NCI-H2081 treated with DMSO at 0.1 percent for 48 hours (cell line): Measurements from ENCODE around the gene FAM20C.

Experiments used
- DNase-seq: peaks from one replicate; lab custom pipeline; 2025; lab: John Stamatoyannopoulos, UW

Gene FAM20C

DNA sequence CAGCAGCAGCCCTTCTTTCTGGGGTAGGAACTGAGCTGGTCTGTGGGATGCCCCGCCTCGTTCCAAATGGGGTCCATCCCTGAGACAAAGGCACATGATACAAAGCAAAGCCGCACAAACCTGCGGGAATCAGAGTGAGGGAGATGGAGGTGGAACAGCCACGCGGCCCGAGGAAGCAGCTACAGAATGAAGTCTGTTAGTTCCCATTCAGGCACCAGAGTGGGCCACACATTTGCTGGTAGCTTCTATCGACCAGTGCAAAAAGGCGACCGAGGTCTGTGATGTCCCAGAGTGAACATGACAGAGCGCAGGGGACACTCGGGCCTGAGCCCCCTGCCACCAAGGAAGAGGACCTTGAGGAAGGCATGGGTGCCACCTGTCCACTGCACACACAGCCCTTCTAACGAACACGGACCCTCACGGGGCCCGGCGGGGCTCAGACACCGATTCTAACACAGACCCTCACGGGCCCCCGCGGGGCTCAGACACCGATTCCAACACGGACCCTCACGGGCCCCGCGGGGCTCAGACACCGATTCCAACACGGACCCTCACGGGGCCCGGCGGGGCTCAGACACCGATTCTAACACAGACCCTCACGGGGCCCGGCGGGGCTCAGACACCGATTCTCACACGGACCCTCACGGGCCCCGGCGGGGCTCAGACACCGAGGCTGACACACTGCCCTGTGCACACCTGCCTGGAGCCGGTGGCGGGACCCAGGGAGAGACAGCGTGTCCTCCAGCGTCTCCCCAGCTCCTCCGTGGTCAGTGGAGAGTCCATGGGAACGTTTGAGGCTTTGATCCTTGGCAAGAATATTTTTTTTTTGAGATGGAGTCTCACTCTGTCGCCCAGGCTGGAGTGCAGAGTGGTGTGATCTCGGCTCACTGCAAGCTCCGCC, 32.8 kb upstream of the FAM20C start:
- no peak for DNase-seq

DNA sequence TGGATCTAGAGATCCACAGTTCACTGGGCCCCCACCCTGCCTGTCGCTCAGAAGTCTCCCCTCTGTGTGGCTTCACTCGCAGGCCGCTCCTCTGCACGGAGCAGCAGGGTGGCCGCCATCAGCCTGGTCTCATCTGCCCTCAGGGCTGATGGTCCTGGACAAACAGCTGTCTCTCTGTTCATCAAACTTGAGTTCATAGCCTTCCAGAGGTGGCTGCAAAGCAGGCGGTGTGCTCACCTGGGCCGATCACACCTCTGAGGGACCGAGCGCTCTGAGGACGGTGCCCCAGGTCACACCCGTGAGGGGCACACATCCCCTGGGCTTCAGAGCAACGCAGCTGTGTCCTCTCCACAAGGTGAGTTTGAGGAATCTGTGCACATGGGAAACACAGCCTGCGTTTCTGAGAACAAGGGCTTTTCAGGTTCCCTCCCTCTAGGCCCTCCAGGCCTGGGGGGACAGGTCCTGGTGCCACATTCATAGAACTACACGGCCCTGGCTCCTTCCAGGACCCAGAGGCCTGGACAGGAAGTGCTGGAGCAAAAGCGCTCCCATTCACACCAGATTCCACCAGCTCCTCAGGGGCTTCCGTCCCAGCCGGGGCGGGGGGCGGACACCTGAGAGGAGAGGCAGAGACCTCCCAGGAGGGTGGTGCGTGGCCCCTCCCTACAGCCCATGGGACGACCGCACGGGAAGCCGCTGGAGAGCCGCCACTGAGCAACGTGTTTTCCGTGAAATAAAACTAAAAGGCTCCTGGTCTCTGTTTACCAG, 31.2 kb upstream of the FAM20C start:
- no peak for DNase-seq

DNA sequence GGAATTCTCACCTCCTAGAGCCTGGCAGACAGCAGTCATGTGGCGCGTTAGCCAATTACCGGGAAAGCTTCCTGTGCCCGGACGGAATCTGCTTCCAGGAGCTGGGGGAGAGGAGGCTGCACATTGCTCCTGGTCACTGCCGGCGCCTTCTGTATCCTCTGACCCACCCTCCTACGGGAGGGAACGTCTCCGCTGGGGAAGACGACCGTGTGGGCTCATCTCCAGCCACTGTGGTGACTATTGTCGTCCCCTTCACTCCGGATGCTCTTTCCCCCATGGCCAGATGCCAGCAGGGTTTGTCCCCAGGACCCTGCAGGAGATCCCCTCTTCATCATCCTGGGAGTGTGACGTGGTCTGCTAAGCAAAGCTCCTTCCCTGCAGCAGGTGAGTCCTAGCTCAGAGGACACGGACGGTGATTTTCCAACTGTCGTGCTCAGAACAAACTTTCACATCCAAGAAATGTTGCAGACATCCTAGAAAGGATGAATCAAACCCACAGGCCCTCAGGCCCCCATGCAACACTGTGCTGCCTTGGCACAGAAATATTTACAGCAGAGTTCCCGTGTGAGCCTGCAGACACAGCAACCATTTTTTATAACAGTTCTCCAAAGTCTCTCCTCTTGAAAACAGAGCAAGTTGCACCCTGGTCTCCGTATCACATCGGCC, 29.6 kb upstream of the FAM20C start:
- DNase-seq, result no peak

DNA sequence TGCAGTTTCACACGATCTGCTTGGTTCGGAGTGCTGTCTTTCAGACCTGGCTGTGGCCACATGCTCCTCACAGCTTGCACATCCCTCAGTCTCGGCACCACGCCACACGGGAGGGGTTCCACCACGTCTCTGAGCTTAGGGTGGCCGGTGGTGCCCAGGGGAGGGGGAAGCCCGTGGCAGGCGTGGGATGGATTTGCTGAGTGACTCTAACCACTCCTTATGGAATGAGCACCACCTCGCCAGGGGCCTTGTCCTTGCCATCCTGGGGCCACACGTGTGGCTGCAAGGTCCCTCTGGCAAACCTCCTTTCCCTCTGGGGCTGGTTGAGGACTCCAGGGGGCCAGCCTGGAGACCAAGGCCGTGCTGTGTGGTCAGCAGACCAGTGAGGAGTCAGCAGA, 29.1 kb upstream of the FAM20C start:
- DNase-seq, result no peak

DNA sequence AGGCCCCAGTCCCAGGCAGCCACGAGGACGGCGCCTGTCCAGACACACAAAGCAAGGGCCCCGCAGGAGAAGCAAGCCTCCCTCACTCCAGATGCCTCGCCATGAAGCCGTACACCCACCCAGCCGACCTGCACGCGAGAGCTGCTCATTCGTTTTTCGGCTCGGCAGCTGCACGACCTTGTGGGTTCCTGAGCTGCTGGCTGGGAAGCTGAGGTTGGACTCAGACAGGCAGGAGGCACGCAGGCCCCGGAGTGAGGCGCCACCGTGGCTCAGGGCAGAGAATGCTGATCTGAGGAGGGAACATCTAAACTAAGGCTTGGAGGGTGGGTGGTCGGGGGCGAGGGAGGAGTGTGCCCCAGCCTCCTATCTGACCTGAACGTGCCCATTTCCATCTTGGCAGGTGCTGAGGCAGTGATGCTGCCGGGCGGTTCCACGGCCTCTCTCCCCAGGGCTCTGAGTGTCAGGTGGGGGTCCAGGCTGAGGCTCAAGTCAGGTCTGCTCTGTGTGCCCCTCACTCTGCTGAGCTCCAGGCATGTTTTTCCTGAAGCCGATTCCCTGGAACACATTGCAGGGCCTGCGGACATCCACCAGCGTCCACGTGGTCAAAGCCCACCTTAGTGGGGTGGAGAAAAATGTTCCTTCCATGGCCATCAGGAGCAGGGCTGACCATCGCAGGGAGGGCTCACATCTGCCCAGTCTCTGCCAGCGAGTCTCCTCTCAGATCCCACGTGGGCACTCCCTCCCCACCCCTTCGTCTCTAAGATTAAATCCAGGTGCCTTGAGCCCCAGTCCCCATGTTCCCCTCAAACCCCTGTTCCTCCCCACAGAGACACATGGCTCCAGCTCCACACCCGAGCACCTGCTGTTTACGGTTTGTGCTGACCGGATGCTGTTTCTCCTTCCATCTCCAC, 28.1 kb upstream of the FAM20C start:
- no peak for DNase-seq

DNA sequence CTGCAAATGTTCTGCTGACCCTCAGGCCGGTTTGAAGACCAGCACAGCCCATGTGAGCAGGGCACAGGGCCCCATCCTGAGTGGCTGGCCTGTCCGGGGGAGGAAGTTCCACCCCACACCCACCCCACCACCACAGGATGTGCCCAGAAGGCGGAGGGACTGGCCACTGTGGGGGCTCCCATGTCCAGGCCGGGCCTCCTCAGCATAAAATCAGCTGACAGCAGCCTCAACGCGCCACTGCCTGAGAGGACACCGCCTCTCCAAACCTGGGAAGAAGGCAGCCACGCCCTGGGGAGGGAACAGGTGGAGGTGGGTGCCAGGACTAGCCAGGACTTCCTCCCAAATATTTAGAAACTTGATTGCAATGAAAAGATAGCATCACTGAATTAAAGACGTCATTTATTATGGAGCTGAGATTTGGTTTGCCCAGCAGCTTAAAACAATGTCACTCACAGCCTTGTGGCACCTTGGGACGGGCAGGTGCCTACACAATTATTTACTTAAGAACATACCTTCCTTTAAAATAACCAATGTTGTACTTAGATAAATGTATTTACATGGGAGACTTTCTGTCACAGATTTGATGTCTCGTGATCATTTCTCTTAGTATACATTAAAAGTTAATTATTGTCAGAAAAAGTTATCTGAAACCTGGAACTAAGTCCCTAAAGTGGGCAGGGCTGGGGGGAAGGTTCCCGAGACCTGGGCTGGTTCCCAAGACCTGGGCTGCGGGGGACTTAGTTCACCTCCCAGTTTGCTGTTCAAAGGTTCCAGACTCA, 27.3 kb upstream of the FAM20C start:
- no peak for DNase-seq

DNA sequence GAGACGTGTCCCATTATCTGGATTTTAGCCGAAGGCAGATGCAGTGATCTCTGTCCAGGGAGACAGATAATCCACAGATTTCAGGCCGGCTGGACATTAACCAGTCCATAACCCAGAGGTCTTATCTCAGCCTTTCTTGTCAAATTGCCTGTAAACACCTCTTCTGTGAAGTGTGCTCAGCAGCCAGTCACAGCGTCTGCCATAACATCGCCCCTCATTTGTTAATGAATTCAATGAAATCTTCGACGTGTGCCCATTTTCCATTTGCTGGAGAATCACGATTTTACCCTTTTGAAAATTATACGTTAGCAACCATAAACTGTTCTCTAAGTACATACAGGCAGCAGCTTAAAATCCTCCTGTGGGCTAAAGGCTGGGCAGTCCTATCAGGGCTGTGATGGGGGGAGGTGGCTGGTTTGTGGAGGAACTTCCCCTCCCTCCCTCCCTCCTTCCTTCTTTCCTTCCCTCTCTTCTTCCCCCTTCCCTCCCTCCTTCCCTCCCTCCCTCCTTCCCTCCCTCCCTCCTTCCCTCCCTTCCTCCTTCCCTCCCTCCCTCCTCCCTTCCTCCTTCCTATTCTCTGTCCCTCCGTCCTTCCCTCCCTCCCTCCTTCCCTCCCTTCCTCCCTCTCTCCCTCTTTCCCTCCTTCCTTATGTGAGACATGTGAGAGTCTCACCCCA, 26.6 kb upstream of the FAM20C start:
- DNase-seq, result no peak

DNA sequence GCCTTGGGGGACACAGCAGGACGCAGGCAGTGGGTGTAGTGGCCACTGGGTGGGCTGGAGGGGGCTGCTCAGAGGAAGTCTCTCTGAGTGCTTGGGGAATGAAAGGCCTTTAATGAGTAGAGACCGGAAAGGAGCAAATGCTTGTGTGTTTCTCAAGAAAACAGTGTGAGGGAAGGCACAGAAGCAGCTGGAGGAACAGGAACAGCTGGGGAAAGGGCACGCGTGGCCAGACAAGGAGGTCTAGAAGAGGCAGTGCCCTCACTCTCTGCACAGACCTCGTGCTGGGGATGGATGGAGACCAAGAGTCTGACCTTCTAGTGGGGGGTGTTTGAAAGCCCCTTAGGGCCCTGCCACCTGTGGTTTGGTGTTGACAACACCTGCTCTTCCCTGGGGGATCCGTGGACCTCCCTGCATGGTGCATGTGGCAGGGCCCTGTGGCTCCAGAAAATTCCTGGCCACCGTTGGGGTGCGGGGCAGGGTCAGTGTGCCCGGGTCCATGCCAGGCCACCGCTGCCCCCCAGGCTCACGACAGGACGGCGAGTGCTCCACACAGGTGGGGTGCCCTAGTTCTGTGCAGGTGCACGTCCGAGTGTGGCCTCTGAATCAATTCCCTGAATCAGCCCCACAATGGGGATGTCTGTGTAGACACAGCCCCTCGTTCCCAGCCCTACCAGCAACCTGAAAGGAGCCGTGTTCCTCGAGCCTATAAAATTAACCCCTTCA, 25.9 kb upstream of the FAM20C start:
- no peak for DNase-seq

DNA sequence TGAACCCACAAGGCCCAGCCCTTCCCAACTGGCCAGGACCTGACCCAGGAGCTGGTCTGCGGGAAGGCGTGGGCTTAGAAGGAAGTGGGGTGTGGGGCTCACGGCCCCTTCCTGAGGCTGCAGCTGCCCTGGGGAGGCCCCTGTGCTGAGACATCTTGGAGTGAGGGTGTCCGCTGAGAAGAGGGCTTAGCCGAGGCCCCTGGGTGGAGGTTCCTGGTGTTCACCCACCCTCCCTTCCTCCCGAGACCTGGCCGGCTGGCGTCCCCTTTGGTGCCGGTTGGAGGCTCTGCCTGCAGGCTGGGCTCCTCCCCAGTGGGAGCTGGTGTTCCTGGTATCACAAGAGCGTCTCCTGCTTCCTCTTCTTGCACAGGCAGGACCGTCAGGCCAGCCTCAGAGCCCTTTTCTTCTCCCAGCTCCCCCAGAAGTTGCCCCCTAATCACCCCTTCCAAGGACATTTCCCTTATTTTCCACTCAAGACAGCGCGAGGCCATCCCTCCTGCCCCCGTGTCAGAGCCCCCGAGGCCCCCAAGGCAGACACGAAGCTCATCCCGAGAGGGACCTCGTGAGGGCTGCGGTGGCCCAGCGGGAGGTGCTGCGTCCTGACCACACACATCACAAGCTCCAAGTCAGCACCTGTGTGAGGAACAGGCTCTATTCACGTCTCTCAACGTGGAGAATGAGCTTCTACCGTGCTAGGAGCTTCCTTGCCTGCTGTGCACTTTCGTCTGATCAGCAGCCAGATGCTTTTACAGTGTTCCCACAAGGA, 25.1 kb upstream of the FAM20C start:
- no peak for DNase-seq

DNA sequence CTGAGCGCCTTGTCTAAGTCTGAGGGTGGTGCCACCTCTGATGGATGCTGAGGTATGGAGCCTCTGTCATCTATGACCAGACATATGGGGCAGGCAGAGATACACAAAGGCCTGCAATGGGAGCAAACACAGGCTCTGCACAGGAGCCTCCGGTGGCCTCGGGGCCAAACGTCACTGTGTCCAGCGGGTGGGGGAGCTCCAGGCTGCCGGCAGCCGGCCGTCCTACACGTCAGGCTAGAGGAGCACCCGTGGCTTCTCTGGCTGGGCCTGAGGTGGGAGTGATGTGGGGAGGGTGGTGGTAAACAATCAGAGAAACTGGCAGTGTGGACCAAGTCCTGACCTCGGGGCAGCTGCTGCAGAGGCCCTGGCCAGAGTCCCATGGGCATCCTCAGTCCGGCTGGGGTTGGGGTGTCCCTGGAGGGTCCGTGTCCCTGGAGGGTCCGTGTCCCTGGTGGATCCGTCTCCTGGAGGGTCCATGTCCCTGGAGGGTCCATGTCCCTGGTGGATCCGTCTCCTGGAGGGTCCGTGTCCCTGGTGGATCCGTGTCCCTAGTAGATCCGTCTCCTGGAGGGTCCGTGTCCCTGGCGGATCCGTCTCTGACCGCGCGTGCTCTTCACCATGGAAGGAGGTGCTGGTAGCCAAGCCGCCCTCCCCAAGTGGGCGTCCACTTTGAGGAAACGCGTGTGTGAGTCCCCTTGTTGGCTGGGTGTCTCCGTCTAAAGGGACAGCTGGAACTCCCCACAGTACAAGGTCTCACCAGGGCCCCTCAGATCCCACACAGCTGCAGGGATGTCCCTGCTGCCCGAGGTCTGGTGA, 24.2 kb upstream of the FAM20C start:
- no peak for DNase-seq

DNA sequence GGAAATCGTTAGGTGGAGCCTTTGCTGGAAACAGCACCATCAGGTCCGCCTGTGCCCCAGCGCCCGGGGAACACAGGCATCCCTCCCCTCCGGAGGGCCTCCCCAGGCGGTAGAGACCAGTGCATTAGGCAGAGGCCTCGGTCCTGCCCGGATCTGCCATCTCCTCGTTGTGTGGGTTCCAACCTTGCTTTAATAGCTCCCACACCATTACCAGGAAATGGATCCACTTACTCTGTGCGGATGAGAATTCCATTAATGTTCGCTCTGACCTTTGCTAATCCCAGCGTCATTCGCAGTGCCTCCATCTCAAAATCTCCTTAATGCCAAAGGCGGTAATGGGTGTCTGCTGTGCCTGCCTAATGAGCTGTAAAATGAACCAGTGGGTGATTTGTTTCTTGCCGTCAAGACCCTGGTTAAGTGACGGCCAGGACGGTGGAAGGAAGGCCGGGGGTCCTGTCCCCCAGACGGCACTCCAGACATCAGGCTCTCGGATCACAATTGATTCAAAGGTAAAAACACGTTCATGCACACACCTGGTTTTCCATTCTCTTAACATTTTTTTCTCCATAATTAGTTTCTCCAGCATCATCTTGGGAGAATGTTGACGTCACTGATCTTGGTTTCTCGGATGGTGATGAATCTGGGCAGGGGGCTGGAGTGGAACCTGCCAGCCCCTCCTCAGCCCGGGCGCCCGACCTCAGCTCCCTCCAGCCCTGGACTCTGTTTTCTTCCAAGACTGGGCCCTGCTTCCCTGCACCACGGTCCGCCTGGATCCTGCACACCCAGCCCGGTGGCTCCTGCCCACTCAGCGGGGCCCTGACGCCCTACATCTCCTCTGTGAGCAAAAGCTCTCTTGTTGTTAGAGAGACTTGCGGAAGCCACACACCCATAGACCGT, 22.8 kb upstream of the FAM20C start:
- DNase-seq, result no peak

DNA sequence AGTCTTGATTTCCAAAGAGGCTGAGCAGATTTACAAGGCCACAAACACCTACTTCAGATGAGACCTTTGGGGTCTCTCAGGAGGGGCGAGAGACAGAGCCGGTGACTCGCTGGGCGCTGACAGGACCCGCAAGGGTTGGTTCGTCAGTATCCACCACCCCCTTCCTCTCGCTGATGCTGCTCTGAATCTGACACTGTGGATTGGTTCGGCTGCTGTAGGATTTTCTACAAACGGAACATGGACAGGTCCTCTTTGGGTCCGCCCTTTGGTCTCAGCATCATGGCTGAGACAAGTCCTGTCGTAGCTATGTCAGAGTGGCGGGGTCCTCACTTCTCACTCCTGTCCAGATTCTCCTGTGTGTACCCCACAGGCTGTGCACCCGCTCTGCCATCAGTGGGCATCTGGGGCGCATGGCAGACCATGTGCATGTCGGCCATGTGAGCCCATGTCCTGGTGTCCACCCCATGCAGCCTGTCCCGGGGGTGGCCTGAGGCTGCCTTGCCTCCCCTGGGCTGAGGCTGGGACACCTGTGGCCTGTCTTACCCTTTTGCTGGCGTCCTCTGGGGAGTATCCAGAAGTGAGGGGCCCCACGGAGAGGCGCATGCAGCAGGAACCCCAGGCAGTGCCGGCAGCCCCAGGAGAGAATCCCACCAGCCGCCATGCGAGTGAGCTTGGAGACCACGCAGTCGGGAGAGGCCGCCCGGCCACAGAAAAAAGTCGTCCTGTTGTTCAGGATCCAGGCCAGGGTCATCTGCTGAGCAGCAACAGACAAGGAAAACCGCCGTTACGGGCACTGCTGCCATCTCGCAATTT, 21.6 kb upstream of the FAM20C start:
- no peak for DNase-seq

DNA sequence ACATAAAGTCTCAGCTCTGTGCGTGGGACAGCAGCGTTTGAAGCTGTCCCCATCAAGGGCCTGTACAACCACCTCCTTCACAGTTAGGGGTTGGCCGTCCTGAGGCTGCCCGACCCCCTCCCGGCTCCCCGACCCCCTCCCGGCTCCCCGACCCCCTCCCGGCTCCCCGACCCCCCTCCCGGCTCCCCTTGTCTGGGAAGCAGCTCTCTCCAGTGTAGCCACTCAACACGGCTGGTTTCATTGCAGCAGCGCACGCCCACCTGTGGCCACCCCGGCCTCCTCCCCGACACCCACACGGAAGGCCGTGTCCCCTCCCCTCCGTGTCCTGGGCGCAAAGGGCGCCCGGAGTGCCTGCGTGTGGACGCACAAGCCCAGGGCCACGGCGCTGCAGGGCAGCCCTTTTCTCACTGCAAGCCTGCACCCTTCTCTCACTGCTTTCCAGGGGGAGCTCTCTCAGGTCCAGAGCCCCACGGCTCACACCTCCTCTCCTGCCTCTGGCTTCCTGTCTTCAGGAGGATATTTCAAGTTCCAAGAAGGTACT, 20.9 kb upstream of the FAM20C start:
- no peak for DNase-seq

DNA sequence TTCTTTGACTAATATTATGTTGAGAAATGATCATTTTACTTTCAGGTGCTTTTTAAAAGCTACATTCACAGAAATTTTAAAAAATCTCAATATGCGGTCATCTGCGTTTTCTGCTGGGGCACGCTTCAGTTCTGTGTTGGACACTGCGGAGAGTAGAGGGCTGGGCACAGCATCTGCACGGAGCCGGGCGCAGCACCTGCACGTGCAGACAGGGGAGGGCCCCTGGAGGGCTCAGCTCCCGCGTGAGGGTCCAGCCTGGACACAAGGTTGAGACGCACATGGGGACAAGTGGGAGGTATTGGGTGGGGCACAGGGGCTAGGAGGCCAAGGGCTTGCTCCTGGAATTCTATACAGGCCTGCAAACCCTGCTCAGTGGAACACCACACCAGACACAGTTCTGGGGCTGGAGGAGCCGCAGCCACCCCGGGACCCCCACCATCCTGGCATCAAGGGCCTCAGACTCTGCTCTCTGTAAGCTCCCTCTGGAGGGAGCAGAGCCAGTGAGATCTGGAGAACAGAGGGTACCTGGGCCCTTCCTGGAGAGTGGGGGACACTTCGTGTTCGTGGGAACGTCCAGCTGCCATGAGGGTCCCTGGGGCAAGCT, 20.4 kb upstream of the FAM20C start:
- DNase-seq, result no peak

DNA sequence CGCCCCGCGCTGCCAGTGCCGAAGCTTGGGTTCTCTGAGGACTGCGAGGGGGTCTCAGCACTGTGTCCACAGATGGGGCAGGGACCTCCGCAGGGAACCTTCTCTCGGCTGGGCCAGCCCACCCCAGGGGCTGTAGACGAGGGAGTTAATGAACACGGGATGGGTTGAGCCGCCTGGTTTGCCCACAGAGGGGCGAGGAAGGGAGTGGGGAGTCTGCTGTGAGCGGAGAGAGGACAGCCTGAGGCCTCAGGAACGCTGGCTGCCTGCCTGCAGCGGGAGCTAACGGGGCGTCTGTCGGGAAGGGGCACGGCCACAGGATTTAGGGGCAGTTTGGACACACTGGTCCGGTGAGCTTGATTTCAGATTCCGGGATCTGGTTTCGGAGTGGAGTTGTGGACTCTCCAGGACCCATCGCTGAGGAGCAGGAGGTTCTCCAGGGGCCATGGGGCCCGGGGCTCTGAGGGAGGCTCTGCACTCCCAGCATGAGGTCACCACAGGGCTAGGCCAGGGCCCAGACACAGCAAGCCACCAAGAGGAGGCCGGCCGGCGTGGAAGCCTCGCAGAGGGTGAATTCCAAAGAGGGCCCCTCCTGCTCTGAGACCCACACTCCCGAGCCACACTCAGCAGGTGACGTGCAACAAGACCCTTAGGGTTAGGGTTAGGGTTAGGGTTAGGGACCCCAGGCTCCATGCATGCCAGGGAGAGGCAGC, 19.0 kb upstream of the FAM20C start:
- no peak for DNase-seq
